MM.1S (cell line): ENCODE measurements around the gene GABRG3.

Source experiments
- EZH2 ChIP-seq: fragments of 300-600 bp; sonication (generic); optimal IDR thresholded peaks from 2 replicates; pipeline ENCODE3; 2017; ENCODE audit warnings: low read depth, mild to moderate bottlenecking, antibody characterized with exemption, low read length, mixed read lengths
- EZH2phosphoT487 ChIP-seq: fragments of 300-600 bp; sonication (generic); IDR thresholded peaks from 2 replicates; pipeline ENCODE4 v1.6.1; 2018; ENCODE audit warnings: antibody characterized with exemption, low read length
- TF ChIP-seq, protein P1 (sequence below): fragments of 300-600 bp; sonication (generic); IDR thresholded peaks from 2 replicates; pipeline ENCODE4 v1.5.1; 2016; ENCODE audit warnings: antibody characterized with exemption, low read length, mixed read lengths

DNA sequence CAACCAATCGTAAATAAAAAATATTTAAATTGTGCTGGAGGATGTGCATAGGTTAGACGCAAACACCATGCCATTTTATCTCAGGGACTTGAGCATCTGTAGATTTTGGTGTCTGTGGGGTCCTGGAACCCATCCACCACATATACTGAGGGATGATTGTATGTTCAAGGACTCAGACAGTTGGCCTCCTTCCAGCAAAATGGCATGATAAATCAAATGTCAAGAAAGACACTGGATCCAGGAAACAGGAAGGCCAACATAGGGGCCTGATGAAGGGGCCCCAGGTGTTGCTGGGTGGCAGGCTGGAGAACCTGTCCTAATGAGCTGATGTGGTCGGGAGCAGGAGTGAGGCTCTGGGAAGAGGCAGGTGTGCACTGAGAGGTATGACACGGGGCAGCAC lies 289.5 kb downstream of the GABRG3 start:
- TF ChIP-seq, protein P1, sequence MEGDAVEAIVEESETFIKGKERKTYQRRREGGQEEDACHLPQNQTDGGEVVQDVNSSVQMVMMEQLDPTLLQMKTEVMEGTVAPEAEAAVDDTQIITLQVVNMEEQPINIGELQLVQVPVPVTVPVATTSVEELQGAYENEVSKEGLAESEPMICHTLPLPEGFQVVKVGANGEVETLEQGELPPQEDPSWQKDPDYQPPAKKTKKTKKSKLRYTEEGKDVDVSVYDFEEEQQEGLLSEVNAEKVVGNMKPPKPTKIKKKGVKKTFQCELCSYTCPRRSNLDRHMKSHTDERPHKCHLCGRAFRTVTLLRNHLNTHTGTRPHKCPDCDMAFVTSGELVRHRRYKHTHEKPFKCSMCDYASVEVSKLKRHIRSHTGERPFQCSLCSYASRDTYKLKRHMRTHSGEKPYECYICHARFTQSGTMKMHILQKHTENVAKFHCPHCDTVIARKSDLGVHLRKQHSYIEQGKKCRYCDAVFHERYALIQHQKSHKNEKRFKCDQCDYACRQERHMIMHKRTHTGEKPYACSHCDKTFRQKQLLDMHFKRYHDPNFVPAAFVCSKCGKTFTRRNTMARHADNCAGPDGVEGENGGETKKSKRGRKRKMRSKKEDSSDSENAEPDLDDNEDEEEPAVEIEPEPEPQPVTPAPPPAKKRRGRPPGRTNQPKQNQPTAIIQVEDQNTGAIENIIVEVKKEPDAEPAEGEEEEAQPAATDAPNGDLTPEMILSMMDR, result no peak
- TF ChIP-seq EZH2 (no peak), EZH2phosphoT487 (no peak)
